Suprapubic skin (tissue), 3 donors: ENCODE measurements around the gene CLDN20.

Experiments used
- CTCF ChIP-seq, 2 donors: fragments of 200-600 bp in 1 of 2; fragments of 450-650 bp in 1 of 2; sonication (generic) in 1 of 2; IDR thresholded peaks; one replicate each; pipeline ENCODE4 v1.5.1; 2016 to 2019; ENCODE audit warnings: antibody characterized with exemption in 2 of 2, mild to moderate bottlenecking in 1 of 2, moderate library complexity in 1 of 2
- POLR2AphosphoS5 ChIP-seq, 3 donors: sonication (generic); formaldehyde crosslinking; IDR thresholded peaks; one replicate each; pipeline ENCODE4 v1.6.1; 2017; ENCODE audit warnings: antibody characterized with exemption in 3 of 3

GRCh38 chr6:155297669-155298068, 33.9 kb downstream of the CLDN20 start:
- TF ChIP-seq POLR2AphosphoS5 (IDR thresholded peaks at IDR 0.05) (no peak), CTCF (IDR thresholded peaks at IDR 0.05) (no peak)
